Epithelial cell of proximal tubule (primary cell): ENCODE results near the gene AMPH. TPM values are rescaled to one million over a fixed set of nuclear protein-coding genes. Genes with fewer than 3 reads are reported as not detected.

Experiments
- DNase-seq: peaks from one replicate; pipeline ENCODE4 v3.0.0-alpha.2; 2011; ENCODE audit warnings: low read depth
- H3K4me3 ChIP-seq: 2 replicates; pipeline ENCODE4 v1.5.1; 2011; ENCODE audit warnings: low read depth, mild to moderate bottlenecking, low read length
- total RNA-seq: library from RNA; depleted of rRNA; stranded (reverse); fragments of >200 nt; gene quantifications from 2 replicates; pipeline ENCODE4 v1.2.3, GENCODE V29; 2015
- TF ChIP-seq, protein P1 (sequence below): conservative IDR thresholded peaks from 2 replicates; pipeline ENCODE4 v1.5.1; 2012; ENCODE audit warnings: low read depth, mild to moderate bottlenecking, low read length

Gene AMPH
- total RNA-seq, 1 donor from 2014 or later, result 0.06 TPM

DNA sequence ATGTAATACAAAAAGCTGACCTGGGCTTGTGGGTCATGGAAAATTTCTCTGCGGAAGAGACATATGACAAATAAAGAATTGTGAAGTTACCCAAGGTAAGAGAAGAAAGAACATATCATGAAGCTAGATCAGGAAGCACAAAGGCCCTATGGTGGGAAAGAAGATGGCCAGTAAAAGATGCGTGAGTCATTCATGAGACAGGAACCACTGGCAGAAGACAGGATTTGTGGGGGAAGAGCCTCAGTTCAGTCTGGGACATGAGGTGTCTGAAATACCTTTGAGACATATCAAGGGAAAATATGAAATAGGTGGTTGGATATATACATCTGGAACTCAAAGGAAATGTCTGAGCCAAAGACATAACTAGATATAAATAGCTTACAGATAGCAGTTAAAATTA lies 27.7 kb upstream of the AMPH start:
- H3K4me3 ChIP-seq, result no peak overlapping the region
- no peak for DNase-seq
- TF ChIP-seq, protein P1, sequence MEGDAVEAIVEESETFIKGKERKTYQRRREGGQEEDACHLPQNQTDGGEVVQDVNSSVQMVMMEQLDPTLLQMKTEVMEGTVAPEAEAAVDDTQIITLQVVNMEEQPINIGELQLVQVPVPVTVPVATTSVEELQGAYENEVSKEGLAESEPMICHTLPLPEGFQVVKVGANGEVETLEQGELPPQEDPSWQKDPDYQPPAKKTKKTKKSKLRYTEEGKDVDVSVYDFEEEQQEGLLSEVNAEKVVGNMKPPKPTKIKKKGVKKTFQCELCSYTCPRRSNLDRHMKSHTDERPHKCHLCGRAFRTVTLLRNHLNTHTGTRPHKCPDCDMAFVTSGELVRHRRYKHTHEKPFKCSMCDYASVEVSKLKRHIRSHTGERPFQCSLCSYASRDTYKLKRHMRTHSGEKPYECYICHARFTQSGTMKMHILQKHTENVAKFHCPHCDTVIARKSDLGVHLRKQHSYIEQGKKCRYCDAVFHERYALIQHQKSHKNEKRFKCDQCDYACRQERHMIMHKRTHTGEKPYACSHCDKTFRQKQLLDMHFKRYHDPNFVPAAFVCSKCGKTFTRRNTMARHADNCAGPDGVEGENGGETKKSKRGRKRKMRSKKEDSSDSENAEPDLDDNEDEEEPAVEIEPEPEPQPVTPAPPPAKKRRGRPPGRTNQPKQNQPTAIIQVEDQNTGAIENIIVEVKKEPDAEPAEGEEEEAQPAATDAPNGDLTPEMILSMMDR, result no peak

DNA sequence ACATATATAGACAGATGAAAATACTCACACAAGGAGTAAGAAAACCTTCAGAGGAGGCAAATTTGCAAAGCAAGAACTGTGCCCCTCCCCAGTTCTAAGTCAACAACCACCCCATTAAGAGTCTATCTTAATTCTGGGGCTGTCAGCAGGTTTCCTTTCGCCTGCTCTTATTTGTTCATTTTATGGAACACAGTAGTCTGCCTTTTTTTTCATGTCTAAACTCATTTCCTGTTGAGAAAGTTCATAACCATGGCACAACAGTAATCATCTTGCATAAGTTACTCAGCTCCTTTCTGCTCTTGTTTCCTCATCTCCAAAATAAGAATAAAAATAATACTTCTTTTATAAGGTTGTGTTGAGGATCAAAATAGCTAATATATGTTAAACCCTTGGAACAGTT lies 25.8 kb upstream of the AMPH start:
- TF ChIP-seq, protein P1, result no peak
- DNase-seq, result no peak
- H3K4me3 ChIP-seq, result no peak overlapping the region

DNA sequence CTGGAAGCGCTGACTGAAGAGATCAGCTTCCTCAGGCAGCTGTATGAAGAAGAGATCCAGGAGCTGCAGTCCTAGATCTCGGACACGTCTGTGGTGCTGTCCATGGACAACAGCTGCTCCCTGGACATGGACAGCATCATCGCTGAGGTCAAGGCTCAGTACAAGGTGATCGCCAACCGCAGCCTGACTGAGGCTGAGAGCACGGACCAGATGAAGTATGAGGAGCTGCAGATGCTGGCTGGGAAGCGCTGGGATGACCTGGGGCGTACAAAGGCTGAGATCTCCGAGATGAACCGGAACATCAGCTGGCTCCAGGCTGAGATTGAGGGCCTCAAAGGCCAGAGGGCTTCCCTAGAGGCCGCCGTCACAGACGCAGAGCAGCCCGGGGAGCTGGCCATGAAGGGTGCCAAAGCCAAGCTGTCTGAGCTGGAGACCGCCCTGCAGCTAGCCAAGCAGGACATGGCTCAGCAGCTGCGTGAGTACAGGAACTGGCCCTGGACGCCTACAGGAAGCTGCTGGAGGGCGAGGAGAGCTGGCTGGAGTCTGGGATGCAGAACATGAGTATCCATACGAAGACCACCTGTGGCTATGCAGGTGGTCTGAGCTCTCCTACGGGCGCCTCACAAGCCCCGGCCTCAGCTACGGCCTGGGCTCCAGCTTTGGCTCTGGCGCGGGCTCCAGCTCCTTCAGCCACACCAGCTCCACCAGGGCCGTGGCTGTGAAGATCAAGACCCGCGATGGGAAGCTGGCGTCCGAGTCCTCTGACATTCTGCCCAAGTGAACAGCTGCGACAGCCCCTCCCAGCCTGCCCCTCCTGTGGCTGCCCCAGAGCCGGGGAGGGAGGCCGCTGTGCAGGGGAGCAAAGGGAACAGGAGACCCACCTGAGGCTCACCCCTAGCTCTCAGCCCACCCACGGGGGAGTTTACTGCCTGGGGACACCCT lies 24.9 kb upstream of the AMPH start:
- DNase-seq, result no peak
- H3K4me3 ChIP-seq, result no peak overlapping the region
- TF ChIP-seq, protein P1, result no peak

DNA sequence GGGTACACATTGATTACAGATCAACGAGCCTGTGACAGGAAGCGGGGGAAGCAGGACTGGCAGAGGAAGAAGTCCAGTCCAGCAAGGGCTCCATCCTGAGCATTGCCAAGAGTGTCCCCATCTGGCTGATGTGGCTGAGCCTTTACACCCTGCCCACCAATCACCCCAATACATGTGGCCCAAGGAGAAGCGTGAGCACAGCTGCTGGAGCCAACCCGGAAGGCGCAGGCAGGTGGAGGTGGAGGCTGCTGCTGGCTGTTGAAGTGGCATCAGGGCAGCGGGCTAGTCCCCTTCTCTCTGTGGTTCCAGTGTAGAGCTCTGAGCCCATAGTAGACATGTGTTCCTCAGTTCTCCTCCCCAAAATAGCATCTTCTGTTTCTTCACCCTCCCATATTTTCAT lies 6.8 kb upstream of the AMPH start:
- no peak overlapping the region for H3K4me3 ChIP-seq
- TF ChIP-seq, protein P1, result no peak
- no peak for DNase-seq

DNA sequence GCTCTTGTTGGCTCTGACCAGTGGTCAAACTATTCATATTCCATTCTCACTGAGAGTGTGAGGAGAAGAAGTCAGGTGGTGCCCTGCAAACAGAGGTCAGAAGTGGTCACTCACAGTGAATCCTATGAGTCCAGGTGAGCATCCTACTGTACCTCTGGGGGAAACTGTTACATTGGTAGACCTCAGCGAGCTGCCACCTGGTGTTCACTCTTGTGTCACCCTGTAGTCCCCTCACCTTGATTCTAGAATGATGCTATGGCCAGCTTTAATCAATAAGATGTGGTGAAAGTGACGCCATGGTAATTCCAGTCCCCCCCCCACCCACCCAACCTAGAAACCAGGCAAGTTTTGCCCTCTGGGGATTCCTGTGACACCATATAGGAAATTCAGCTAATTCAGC lies 1.2 kb upstream of the AMPH start:
- DNase-seq, result no peak
- H3K4me3 ChIP-seq, result no peak overlapping the region
- TF ChIP-seq, protein P1, result peak; percentile 3

DNA sequence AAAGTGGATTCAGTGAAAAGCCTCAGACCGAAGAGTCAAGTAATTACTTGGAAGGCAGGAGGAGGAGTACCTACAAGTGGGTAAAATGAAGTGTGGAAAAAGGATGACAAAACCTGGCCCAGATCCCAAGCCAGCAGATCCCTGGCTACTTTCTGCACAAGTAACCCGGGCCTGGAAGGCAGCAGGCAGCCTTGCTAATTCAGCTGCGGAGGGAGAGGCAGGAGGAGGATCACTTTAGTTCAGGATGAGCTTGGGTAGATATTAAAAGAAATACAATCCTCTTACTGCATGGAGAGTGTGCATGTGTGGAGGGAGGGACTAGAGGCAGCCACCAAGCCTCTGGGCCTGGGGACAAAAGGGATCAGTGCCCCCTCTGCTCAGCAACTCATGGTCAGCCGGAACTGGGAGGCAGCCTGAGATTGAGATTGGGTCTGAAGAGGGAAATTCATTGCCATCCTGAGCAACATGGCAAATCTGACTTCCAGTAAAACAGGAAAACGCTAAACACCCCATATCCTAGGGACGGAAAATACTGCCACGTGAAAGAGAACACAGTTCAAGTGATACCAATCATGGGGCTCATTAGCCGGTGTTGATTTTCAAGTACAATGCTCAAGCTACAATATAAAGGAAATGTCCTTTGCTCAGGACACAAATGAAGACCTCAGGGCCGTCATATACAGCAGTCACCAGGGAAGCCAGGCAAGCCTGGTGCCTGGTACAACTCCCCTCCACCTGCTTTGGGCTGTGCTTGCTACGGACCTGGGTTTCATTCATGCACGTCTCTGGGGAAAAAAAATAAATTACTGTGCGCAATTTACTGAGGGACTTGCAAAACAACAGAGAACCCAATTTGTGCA lies 1.3 kb downstream of the AMPH start:
- TF ChIP-seq, protein P1, result no peak
- no peak overlapping the region for H3K4me3 ChIP-seq
- no peak for DNase-seq
